Thyroid gland (tissue), 4 donors: Measurements from ENCODE around the gene PDE6D. TPM values are rescaled to one million over a fixed set of nuclear protein-coding genes. Genes with fewer than 3 reads are reported as not detected.

ENCODE experiments used
- DNase-seq, 2 donors: peaks; one replicate each; pipeline ENCODE4 v3.0.0-alpha.2; 2019
- H3K27ac ChIP-seq, 3 donors: fragments of 200-600 bp; sonication (generic); 1 replicate in 2 of 3; 2 replicates in 1 of 3; pipeline ENCODE4 v1.5.1; 2016 to 2019; ENCODE audit warnings: mild to moderate bottlenecking in 1 of 3, moderate library complexity in 1 of 3
- H3K27me3 ChIP-seq: fragments of 200-600 bp; sonication (generic); one replicate; pipeline ENCODE4 v1.5.1; 2019
- H3K36me3 ChIP-seq, 2 donors: fragments of 200-600 bp; sonication (generic); one replicate each; pipeline ENCODE4 v1.5.1; 2016 to 2019
- H3K4me1 ChIP-seq, 2 donors: fragments of 200-600 bp; sonication (generic); one replicate each; pipeline ENCODE4 v1.5.1; 2017 to 2019
- H3K4me3 ChIP-seq, 3 donors: fragments of 200-600 bp; sonication (generic); replicated peaks in 1 of 3; 1 replicate in 2 of 3; 2 replicates in 1 of 3; pipeline ENCODE4 v1.5.1; 2016; ENCODE audit warnings: mild to moderate bottlenecking in 1 of 3
- H3K9me3 ChIP-seq: fragments of 200-600 bp; sonication (generic); one replicate; pipeline ENCODE4 v1.5.1; 2017
- POLR2A ChIP-seq, 2 donors: fragments of 450-650 bp; IDR thresholded peaks; one replicate each; pipeline ENCODE4 v1.6.1; 2017; ENCODE audit warnings: antibody characterized with exemption in 2 of 2, mild to moderate bottlenecking in 2 of 2, moderate library complexity in 1 of 2
- WGBS, 2 donors: methylation state at CpG; one replicate each; pipeline ENCODE4 v1.1.5; 2017; 5-methylcytosine and 5-hydroxymethylcytosine counted together
- intact Hi-C: fragments of 100-400 bp; cut with DNase I; formaldehyde crosslinking; loops from one replicate; pipeline ENCODE4 v1.15.1; 2023
- total RNA-seq, 4 donors: library from RNA; depleted of rRNA; stranded (reverse); fragments of >200 nt; gene quantifications; one replicate each; pipeline ENCODE4 v1.2.3, GENCODE V29; 2016
- TF ChIP-seq, protein P1 (sequence below), 6 experiments: fragments of 200-600 bp in 3 of 6; fragments of 450-650 bp in 3 of 6; sonication (generic) in 3 of 6; IDR thresholded peaks; one replicate each; pipeline ENCODE4 v1.5.1; 2016 to 2019; ENCODE audit warnings: antibody characterized with exemption in 6 of 6, mild to moderate bottlenecking in 2 of 6, inconsistent platforms in 1 of 6, moderate library complexity in 1 of 6

PDE6D gene
- total RNA-seq, 4 donors from 2014 or later: 19.8 to 46.1 (median 28.5) TPM

GRCh38 chr2:231780123-231780908 is 766 bp downstream of the PDE6D start:
- intact Hi-C loops: no loop called here
- DNase-seq: no peak

GRCh38 chr2:231769170-231770136 is 11.6 kb downstream of the PDE6D start:
- H3K36me3 ChIP-seq: no peaks in the 10 kb centered on the region
- no peaks in the 10 kb centered on the region for H3K4me1 ChIP-seq
- intact Hi-C loops: no loop called here
- no peak overlapping the region for H3K4me3 ChIP-seq
- H3K27me3 ChIP-seq: no peaks in the 10 kb centered on the region
- WGBS, 2 donors: 88 to 89% methylated on average over 6 of the region's 6 CpGs
- TF ChIP-seq, protein P1, sequence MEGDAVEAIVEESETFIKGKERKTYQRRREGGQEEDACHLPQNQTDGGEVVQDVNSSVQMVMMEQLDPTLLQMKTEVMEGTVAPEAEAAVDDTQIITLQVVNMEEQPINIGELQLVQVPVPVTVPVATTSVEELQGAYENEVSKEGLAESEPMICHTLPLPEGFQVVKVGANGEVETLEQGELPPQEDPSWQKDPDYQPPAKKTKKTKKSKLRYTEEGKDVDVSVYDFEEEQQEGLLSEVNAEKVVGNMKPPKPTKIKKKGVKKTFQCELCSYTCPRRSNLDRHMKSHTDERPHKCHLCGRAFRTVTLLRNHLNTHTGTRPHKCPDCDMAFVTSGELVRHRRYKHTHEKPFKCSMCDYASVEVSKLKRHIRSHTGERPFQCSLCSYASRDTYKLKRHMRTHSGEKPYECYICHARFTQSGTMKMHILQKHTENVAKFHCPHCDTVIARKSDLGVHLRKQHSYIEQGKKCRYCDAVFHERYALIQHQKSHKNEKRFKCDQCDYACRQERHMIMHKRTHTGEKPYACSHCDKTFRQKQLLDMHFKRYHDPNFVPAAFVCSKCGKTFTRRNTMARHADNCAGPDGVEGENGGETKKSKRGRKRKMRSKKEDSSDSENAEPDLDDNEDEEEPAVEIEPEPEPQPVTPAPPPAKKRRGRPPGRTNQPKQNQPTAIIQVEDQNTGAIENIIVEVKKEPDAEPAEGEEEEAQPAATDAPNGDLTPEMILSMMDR (IDR thresholded peaks at IDR 0.05): no peak
- no peak overlapping the region for H3K27ac ChIP-seq
- H3K9me3 ChIP-seq: no peaks in the 10 kb centered on the region
- no peak for DNase-seq

More at GRCh38 chr2:231780123-231780908, 766 bp downstream of the PDE6D start:
- H3K4me3 ChIP-seq: peak overlapping the region; percentile 38 to 91 (median 77)
- 12 to 19% methylated on average over 26 to 27 of the region's 51 CpGs for WGBS, 2 donors
- peaks cover 15 to 28% of the 10 kb centered on the region in 2 donors for H3K4me1 ChIP-seq
- H3K27me3 ChIP-seq: no peaks in the 10 kb centered on the region
- no peaks in the 10 kb centered on the region for H3K9me3 ChIP-seq
- H3K27ac ChIP-seq: peak overlapping the region in 2 of 3 donors; percentile 88 to 91
- no peak for TF ChIP-seq POLR2A (IDR thresholded peaks at IDR 0.05)
- TF ChIP-seq, protein P1 (IDR thresholded peaks at IDR 0.05): no peak
- no peaks in the 10 kb centered on the region for H3K36me3 ChIP-seq

- no peak overlapping the region for H3K4me3 ChIP-seq
- no peak for DNase-seq
- H3K9me3 ChIP-seq: no peaks in the 10 kb centered on the region
- no peaks in the 10 kb centered on the region for H3K36me3 ChIP-seq
- intact Hi-C loops: no loop called here
- no peak for TF ChIP-seq POLR2A (IDR thresholded peaks at IDR 0.05)
- TF ChIP-seq, protein P1 (IDR thresholded peaks at IDR 0.05): no peak
- no peak overlapping the region for H3K27ac ChIP-seq
- H3K27me3 ChIP-seq: no peaks in the 10 kb centered on the region
- no peaks in the 10 kb centered on the region for H3K4me1 ChIP-seq
Observed at GRCh38 chr2:231765496-231765929, 15.6 kb downstream of the PDE6D start.

DNA sequence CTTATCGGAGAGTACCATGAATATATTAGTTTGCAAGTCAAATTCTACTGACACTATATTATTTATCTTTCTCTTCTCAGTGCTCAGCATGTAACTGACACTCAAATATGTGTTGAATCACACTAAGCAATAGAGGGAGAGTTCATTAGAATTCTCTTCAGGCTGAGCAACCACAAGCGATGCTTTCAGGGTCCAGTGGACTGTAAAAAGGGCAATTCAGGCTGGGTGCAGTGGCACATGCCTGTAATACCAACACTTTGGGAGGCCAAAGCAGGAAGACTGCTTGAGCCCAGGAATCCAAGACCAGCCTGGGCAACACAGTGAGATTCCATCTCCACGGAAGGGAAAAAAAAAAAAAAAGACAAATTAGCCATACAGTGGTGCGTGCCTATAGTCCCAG is 16.3 kb downstream of the PDE6D start:
- H3K27ac ChIP-seq: no peak overlapping the region
- no peaks in the 10 kb centered on the region for H3K36me3 ChIP-seq
- H3K9me3 ChIP-seq: no peaks in the 10 kb centered on the region
- no peak for TF ChIP-seq POLR2A (IDR thresholded peaks at IDR 0.05)
- TF ChIP-seq, protein P1 (IDR thresholded peaks at IDR 0.05): no peak
- no peak overlapping the region for H3K4me3 ChIP-seq
- H3K27me3 ChIP-seq: no peaks in the 10 kb centered on the region
- no peaks in the 10 kb centered on the region for H3K4me1 ChIP-seq
- intact Hi-C loops: no loop called here
- 64 to 65% methylated on average over 4 of the region's 4 CpGs for WGBS, 2 donors
- DNase-seq: peak in 1 of 2 donors; percentile 28
